ENCODE results near the gene CCNH.

- no peak for TF ChIP-seq POLR2A (IDR thresholded peaks at IDR 0.05; ENCODE audit: extremely low read depth, insufficient read length)
- TF ChIP-seq, protein P1, sequence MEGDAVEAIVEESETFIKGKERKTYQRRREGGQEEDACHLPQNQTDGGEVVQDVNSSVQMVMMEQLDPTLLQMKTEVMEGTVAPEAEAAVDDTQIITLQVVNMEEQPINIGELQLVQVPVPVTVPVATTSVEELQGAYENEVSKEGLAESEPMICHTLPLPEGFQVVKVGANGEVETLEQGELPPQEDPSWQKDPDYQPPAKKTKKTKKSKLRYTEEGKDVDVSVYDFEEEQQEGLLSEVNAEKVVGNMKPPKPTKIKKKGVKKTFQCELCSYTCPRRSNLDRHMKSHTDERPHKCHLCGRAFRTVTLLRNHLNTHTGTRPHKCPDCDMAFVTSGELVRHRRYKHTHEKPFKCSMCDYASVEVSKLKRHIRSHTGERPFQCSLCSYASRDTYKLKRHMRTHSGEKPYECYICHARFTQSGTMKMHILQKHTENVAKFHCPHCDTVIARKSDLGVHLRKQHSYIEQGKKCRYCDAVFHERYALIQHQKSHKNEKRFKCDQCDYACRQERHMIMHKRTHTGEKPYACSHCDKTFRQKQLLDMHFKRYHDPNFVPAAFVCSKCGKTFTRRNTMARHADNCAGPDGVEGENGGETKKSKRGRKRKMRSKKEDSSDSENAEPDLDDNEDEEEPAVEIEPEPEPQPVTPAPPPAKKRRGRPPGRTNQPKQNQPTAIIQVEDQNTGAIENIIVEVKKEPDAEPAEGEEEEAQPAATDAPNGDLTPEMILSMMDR (IDR thresholded peaks at IDR 0.05; ENCODE audit: low read depth, low read length), result no peak
Observed at GRCh38 chr5:87392170-87392569, 20.6 kb downstream of the CCNH start.
